Esophagus squamous epithelium (tissue), 4 donors: ENCODE data around the gene ZNRF3.

Experiments
- POLR2A ChIP-seq, 4 donors: fragments of 450-650 bp; IDR thresholded peaks; one replicate each; pipeline ENCODE4 v1.6.1; 2017; ENCODE audit warnings: antibody characterized with exemption in 4 of 4, mild to moderate bottlenecking in 4 of 4, moderate library complexity in 3 of 4
- TF ChIP-seq, protein P1 (sequence below), 6 experiments: fragments of 450-650 bp in 4 of 6; fragments of 200-600 bp in 2 of 6; sonication (generic) in 2 of 6; IDR thresholded peaks; one replicate each; pipeline ENCODE4 v1.5.1; 2016 to 2019; ENCODE audit warnings: antibody characterized with exemption in 6 of 6, mild to moderate bottlenecking in 4 of 6, moderate library complexity in 4 of 6

DNA sequence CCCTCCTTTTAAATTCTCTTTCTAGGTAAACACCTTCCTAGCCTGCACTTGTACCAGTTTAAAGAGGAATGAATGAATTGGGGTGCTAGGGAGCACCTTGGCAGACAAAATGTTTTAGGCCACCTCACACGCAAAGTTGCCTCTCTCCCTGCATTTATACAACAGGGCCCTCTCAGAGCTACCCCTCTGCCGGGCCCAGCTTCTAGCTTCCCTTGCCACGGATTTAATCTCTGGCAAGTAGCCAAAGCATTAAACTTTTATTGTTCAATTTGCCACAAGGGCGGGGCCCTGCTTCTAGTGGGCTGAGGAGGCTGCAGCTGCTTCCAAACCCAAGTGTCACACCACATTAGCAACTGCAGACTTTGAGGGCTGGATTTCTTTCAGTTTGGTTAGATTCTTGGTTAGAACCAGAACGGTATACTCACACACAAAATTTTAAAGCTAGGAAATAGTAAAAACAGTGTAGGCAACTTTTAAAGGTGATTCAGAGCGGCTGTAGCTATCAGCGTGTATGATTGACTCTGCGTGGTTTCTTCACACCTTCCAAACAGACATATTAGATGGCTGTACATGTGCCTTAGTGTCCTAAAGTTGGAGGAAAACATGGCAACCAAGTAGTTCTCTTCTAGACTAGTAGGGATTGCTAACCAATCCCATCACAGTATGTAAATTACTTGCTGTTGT lies 196.0 kb downstream of the ZNRF3 start:
- TF ChIP-seq, protein P1, sequence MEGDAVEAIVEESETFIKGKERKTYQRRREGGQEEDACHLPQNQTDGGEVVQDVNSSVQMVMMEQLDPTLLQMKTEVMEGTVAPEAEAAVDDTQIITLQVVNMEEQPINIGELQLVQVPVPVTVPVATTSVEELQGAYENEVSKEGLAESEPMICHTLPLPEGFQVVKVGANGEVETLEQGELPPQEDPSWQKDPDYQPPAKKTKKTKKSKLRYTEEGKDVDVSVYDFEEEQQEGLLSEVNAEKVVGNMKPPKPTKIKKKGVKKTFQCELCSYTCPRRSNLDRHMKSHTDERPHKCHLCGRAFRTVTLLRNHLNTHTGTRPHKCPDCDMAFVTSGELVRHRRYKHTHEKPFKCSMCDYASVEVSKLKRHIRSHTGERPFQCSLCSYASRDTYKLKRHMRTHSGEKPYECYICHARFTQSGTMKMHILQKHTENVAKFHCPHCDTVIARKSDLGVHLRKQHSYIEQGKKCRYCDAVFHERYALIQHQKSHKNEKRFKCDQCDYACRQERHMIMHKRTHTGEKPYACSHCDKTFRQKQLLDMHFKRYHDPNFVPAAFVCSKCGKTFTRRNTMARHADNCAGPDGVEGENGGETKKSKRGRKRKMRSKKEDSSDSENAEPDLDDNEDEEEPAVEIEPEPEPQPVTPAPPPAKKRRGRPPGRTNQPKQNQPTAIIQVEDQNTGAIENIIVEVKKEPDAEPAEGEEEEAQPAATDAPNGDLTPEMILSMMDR (IDR thresholded peaks at IDR 0.05), result no peak
- TF ChIP-seq POLR2A (IDR thresholded peaks at IDR 0.05), result no peak
